ENCODE measurements around the gene KCTD19.

Gene KCTD19

DNA sequence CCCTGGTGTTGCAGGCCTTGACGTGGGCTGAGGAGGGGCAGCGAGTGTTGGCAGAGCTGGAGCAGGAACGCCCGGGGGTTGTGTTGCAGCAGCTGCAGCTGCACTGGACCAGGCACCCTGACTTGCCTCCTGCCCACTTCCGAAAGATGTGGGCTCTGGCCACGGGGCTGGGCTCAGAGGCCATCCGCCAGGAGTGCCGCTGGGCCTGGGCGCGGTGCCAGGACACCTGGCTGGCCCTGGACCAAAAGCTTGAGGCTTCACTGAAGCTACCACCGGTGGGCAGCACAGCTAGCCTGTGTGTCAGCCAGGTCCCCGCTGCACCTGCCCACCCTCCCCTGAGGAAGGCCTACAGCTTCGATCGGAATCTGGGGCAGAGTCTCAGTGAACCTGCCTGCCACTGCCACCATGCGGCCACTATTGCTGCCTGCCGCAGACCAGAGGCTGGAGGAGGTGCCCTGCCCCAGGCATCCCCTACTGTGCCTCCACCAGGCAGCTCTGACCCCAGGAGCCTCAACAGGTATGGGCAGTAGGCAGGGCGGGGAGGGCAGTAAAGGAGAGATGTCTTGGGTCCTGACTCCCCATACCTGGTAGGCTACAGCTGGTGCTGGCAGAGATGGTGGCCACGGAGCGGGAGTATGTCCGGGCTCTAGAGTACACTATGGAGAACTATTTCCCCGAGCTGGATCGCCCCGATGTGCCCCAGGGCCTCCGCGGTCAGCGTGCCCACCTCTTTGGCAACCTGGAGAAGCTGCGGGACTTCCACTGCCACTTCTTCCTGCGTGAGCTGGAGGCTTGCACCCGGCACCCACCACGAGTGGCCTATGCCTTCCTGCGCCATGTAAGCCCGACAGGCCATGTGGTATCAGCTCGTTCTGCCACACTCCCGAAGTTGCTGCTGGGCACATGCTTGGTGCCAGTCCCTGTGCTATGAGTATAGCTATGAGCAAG is 41.6 kb downstream of the KCTD19 start:
- no peak overlapping the region for H3K4me3 ChIP-seq (ENCODE audit: low read depth, low read length)
- TF ChIP-seq, protein P1, sequence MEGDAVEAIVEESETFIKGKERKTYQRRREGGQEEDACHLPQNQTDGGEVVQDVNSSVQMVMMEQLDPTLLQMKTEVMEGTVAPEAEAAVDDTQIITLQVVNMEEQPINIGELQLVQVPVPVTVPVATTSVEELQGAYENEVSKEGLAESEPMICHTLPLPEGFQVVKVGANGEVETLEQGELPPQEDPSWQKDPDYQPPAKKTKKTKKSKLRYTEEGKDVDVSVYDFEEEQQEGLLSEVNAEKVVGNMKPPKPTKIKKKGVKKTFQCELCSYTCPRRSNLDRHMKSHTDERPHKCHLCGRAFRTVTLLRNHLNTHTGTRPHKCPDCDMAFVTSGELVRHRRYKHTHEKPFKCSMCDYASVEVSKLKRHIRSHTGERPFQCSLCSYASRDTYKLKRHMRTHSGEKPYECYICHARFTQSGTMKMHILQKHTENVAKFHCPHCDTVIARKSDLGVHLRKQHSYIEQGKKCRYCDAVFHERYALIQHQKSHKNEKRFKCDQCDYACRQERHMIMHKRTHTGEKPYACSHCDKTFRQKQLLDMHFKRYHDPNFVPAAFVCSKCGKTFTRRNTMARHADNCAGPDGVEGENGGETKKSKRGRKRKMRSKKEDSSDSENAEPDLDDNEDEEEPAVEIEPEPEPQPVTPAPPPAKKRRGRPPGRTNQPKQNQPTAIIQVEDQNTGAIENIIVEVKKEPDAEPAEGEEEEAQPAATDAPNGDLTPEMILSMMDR (IDR thresholded peaks at IDR 0.05; ENCODE audit: borderline replicate concordance, insufficient read depth, low read depth, low read length), result no peak

- H3K4me3 ChIP-seq (ENCODE audit: low read depth, low read length), result no peak overlapping the region
These were observed 42.5 kb downstream of the KCTD19 start for GRCh38 chr16:67283826-67284555.

GRCh38 chr16:67283039-67283825 is 43.3 kb downstream of the KCTD19 start:
- H3K4me3 ChIP-seq (ENCODE audit: low read depth, low read length), result no peak overlapping the region
- TF ChIP-seq, protein P1 (IDR thresholded peaks at IDR 0.05; ENCODE audit: borderline replicate concordance, insufficient read depth, low read depth, low read length), result no peak

More at GRCh38 chr16:67283826-67284555, 42.5 kb downstream of the KCTD19 start:
- TF ChIP-seq, protein P1 (IDR thresholded peaks at IDR 0.05; ENCODE audit: borderline replicate concordance, insufficient read depth, low read depth, low read length), result no peak

DNA sequence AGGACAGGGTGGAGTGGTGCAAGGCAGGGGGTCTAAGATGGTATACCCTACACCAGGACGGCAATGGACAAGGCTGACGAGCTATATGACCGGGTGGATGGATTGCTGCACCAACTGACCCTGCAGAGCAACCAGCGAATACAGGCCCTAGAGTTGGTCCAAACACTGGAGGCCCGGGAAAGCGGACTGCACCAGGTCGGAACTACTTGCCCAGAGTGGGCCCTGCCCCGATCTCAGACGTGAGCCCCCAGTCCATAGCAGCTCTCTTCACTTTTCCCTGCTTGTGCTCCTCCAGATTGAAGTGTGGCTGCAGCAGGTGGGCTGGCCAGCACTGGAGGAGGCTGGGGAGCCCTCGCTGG is 44.1 kb downstream of the KCTD19 start:
- TF ChIP-seq, protein P1 (IDR thresholded peaks at IDR 0.05; ENCODE audit: borderline replicate concordance, insufficient read depth, low read depth, low read length), result no peak
- H3K4me3 ChIP-seq (ENCODE audit: low read depth, low read length), result no peak overlapping the region

DNA sequence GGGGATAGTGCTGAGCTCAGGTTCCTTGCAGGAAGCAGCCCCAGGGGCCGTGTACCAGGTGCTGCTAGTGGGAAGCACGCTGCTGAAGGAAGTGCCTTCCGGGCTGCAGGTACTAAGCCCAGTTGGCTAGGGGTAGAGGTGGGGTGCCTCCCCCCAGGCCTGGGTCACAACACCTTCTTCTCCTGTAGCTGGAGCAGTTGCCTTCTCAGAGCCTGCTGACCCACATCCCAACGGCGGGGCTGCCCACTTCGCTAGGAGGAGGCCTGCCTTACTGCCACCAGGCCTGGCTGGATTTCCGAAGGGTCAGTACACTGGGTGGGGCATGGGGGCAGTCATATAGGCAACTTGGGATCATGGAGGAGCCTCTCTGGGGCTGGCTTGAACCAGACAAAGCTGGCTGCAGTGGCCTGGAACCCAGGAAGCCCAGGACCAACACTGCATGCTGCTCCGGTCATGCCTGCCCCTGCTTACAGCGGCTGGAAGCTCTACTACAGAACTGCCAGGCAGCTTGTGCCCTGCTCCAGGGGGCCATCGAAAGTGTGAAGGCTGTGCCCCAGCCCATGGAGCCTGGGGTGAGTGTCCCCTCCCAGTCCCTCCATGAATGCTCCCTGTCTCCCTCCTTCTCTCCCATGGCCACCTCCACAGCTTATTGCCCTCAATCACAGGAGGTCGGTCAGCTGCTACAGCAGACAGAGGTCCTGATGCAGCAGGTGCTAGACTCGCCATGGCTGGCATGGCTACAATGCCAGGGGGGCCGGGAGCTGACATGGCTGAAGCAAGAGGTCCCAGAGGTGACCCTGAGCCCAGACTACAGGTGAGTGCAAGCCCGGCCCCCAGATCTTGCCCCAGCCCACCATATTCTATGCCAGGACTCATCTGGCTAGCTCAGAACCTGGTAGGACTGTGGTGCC is 44.8 kb downstream of the KCTD19 start:
- TF ChIP-seq, protein P1 (IDR thresholded peaks at IDR 0.05; ENCODE audit: borderline replicate concordance, insufficient read depth, low read depth, low read length), result no peak
- H3K4me3 ChIP-seq (ENCODE audit: low read depth, low read length), result no peak overlapping the region

Data from GM12875 (cell line).